BJ (cell line): ENCODE measurements around the gene PPIL6. TPM values are rescaled to one million over a fixed set of nuclear protein-coding genes. Genes with fewer than 3 reads are reported as not detected.

Source experiments
- CTCF ChIA-PET: fragments of 350-600 bp; formaldehyde crosslinking; extraction: SDS; loops from one replicate; lab custom pipeline; 2021; ENCODE audit warnings: antibody characterized with exemption, inconsistent platforms; lab: Yijun Ruan, JAX
- POLR2A ChIA-PET: fragments of 300-600 bp; sonication (Branson Sonifier 250); formaldehyde crosslinking; extraction: SDS; loops from one replicate; lab custom pipeline; 2021; ENCODE audit warnings: antibody characterized with exemption; lab: Charles Lee
- DNase-seq: peaks from one replicate; pipeline ENCODE4 v3.0.0-alpha.2; 2011; ENCODE audit warnings: low read depth
- H3K27me3 ChIP-seq: 2 replicates; pipeline ENCODE4 v1.6.0; 2011; ENCODE audit warnings: low read length; ENCODE audit not compliant: control insufficient read depth, insufficient read depth
- H3K36me3 ChIP-seq: 2 replicates; pipeline ENCODE4 v1.5.1; 2011; ENCODE audit warnings: low read length; ENCODE audit not compliant: control insufficient read depth, insufficient read depth
- H3K4me3 ChIP-seq: 2 replicates; pipeline ENCODE4 v1.5.1; 2011; ENCODE audit warnings: low read depth, mild to moderate bottlenecking, control low read depth, low read length
- polyA plus RNA-seq: library from polyadenylated mRNA; depleted of rRNA; stranded (reverse); fragments of >200 nt; gene quantifications from 2 replicates; pipeline ENCODE4 v1.2.3, GENCODE V29; 2011
- TF ChIP-seq, protein P1 (sequence below): IDR thresholded peaks from 2 replicates; pipeline ENCODE4 v1.5.1; 2011; ENCODE audit warnings: low read depth, mild to moderate bottlenecking, control low read depth, inconsistent platforms, low read length, moderate library complexity; ENCODE audit not compliant: insufficient read depth

Gene PPIL6
- polyA plus RNA-seq, 1 experiment: 0.48 TPM

DNA sequence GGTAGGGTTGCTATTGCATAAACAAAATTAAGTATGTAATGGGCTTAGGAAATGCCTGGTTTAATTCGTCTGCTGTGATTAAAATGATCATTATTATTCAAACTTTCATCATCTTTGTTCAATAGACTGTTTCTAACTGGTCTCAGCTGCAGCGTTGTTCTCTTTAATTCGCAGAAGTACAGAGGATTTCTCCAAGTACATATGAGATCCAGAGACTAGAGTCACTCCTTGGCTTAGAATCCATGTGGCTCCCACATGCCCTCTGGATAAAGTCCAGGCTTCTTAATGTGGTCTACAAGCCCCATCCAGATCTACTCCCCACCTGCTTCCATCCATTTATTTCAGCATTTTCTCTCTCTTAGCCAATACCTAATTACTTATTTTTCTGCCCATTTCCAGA is 43.7 kb upstream of the PPIL6 start:
- Histone ChIP-seq H3K4me3 (no peak overlapping the region), H3K27me3 (0 out of 2 replicates have a peak, but pooled peaks cover 1% of the 10 kb centered on the region), H3K36me3 (peaks cover 4% of the 10 kb centered on the region; the same call in 1 of the 2 replicates)
- TF ChIP-seq, protein P1, sequence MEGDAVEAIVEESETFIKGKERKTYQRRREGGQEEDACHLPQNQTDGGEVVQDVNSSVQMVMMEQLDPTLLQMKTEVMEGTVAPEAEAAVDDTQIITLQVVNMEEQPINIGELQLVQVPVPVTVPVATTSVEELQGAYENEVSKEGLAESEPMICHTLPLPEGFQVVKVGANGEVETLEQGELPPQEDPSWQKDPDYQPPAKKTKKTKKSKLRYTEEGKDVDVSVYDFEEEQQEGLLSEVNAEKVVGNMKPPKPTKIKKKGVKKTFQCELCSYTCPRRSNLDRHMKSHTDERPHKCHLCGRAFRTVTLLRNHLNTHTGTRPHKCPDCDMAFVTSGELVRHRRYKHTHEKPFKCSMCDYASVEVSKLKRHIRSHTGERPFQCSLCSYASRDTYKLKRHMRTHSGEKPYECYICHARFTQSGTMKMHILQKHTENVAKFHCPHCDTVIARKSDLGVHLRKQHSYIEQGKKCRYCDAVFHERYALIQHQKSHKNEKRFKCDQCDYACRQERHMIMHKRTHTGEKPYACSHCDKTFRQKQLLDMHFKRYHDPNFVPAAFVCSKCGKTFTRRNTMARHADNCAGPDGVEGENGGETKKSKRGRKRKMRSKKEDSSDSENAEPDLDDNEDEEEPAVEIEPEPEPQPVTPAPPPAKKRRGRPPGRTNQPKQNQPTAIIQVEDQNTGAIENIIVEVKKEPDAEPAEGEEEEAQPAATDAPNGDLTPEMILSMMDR: no peak
- CTCF ChIA-PET: no interaction called here
- POLR2A ChIA-PET: no interaction called here
- no peak for DNase-seq

DNA sequence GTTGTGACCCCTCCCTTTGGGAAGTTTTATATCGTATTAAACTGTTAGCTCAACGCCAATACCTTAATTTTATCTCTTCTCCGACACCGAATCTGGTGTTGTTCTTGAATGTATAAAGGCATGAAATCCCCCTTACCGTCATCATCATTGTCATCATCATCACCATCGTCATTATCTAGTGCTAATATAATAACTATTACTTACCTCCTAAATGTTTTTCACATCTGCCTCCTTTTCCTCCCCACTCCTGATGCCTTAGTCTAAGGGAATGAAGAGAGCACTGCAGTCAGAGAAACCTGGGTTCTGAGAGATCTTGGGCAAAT is 43.3 kb upstream of the PPIL6 start:
- no peak for DNase-seq
- TF ChIP-seq, protein P1: no peak
- CTCF ChIA-PET: no interaction called here
- Histone ChIP-seq H3K4me3 (peak overlapping the region; percentile 50), H3K27me3 (0 out of 2 replicates have a peak, but pooled peaks cover 1% of the 10 kb centered on the region), H3K36me3 (peaks cover 4% of the 10 kb centered on the region; the same call in 1 of the 2 replicates)
- POLR2A ChIA-PET: no interaction called here

DNA sequence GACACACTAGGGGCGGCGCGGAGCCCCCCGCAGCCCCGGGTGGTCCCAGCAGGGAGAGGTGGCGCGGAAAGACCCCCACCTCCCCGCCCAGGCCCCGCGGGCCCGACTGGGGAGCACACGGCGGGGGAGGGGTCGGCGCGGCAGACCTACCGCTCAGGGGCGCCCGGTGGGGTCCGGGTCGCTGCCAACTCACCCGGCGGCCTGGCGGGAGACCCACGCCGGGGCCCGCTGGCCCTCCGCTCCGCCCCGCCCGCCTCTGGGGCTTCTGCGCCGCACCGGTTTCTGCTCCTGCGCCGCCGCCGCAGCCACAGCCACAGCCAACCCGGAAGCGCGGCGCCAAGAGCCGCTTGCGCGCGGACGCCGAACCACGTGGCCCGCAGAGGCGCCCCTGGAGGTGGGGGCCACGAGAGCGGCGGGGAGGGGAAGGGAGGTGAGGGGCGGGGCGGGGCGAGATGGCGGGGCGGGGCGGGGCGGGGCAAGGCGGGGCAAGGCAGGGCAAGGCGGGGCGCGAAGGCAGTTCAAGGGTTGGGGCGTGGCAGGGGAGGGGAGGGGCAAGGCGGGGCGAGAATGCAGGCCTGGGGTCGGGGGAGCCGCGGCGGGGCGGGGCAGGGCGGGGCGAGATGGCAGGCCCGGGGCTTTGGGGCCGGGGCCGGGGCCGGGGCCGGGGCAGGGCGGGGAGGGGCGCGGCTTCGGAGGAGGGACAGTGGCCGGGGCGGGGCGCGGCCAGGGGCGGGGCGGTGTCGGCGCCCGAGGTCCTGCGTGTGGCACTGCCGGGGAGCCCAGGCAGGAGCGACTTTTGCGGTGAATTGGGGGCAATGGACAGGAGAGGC is 42.7 kb upstream of the PPIL6 start, which contains the start of gene ZBTB24:
Gene ZBTB24, minus strand, starts transcription at position 315 of the 830 bp plus-strand sequence. CDS start 1,193 bp downstream, outside the sequence.
- H3K4me3 ChIP-seq: peak within 1 kb of the TSS; percentile 86
- POLR2A ChIA-PET: no interaction called here
- H3K27me3 ChIP-seq: 0 out of 2 replicates have a peak, but pooled peaks cover 1% of the 10 kb centered on the region
- TF ChIP-seq, protein P1: no peak
- CTCF ChIA-PET: no interaction called here
- H3K36me3 ChIP-seq: peaks cover 4% of the 10 kb centered on the region; the same call in 1 of the 2 replicates
- DNase-seq: no peak

DNA sequence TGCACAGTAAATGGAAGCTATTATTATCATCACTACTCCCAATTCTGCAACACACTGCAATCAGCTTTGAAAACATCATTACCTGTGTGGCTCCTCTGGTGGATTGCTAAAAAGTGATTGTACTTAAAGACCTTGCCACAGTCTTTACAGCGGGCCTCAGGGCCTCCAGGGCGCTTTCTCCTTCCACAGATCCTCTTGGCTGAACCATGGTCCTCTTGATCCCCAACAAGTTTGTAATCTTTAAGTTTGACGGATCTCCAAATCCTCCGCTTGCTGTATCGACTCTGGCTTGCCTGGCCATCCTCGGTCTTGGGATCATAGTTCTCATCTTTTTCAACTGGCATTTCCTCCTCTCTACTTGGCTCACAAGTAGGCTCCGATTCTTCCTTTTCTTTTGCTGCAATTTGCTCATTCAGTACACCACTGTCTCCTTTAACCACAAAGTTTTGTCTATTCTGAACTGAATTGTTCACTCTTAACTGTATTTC is 40.6 kb upstream of the PPIL6 start:
- CTCF ChIA-PET: interaction anchor here (0.9 to 1.1 kb wide), 2 partner anchors 18 to 28 kb away, joined by 3 read pairs; no protein-coding TSS in a partner anchor
- 0 out of 2 replicates have a peak, but pooled peaks cover 1% of the 10 kb centered on the region for H3K27me3 ChIP-seq
- H3K36me3 ChIP-seq: peaks cover 4% of the 10 kb centered on the region; the same call in 1 of the 2 replicates
- no peak overlapping the region for H3K4me3 ChIP-seq
- DNase-seq: no peak
- TF ChIP-seq, protein P1: no peak
- POLR2A ChIA-PET: interaction anchor here (0.6 kb wide), 1 partner anchor 25 kb away, joined by 3 read pairs; no protein-coding TSS in a partner anchor

DNA sequence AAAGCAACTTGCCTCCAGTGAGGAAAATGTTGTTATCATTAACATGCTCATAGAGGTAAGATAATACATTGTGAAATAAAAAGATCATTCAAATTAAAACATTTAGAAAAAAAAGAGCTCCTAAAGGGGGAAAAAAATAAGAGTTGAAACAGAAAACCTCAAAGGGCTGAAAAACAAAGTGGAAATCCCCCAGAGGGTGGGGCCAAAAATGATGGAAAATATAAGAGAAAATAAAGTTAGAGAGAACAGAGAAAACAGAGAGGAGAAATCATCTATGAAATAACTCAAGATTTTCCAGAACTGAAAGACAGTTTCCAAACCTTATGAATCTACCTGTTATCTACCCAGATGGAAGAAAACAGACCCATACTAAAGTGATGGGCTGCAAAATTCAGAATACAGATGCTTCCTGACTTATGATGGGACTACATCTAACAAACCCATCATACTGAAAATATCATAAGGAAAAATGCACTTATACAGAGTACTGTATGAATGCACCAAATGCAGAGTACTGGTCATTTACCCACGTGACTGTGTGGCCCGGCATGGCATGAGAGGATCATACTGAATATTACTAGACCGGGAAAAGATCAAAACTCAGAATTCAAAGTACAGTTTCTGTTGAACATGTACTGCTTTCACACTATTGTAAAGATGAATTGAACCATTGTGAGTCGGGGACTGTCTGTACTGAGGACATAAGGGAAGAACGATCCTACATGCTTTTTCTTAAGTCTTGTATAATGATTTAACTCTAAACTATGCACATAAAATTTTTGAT is 38.6 kb upstream of the PPIL6 start:
- TF ChIP-seq, protein P1: no peak
- Histone ChIP-seq H3K36me3 (peaks cover 5% of the 10 kb centered on the region; the same call in 1 of the 2 replicates), H3K4me3 (no peak overlapping the region), H3K27me3 (no peaks in the 10 kb centered on the region)
- no peak for DNase-seq
- ChIA-PET CTCF (interaction anchor here (0.6 to 1.1 kb wide), 2 partner anchors 31 to 429 kb away, joined by 3 to 4 read pairs; no protein-coding TSS in a partner anchor), POLR2A (interaction anchor here (0.7 kb wide), 1 partner anchor 23 kb away, joined by 16 read pairs; the partner anchor contains the start of gene MICAL1)
